Measurements from ENCODE around the gene FNTB.

Gene FNTB

DNA sequence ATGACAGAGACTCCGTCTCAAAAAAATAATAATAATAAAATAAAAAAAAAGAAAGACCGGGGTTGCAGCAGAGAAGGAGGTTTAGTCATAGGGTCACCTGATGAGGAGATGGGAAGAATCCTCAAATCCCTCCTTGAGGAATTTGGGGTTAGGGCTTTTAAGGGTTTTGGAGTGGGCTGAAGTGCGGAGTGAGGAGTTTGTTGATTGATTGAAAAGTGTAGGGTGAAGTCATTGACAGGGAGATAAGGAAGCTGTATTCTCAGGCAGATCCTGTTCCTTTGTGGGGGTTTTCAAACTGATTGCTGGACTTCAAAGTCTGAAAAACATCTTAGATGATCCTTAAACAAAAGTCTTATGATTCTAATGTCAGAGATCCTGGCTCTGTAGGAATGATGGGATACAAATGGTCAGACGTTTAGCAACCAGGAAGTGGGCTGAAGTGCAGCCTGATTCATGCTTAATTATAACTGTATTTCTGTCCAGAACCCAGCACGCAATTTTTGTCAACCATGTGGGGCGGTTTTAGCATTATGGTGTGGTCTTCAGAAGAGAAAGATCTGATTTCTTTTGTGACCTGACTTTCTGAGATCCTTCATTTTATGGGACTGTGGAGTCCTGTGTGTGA is 16.0 kb downstream of the FNTB start:
- FAIRE-seq: peak; percentile 36
- no peak for DNase-seq (ENCODE audit: insufficient read length, low spot score)
- no peak for TF ChIP-seq POLR2A (IDR thresholded peaks at IDR 0.05; ENCODE audit: low read depth, low read length)

DNA sequence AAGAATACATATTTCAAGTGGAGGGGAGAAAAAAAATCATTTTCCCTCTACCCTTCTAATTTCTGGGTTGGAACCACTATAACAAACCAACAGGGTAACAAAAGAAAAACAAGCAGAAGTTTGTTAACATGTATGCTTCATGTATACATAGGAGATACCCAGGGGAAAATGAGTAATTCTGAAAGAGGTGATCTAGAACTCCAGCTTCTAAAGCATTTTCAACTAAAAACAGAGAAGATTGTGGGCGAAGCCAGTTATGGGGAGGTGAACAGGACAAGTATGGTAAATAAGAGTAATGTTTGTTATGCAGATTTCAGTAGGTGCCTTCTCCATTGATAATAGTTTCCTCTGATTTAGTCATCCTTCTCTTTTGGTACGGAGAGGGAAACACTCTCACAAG is 16.7 kb downstream of the FNTB start:
- DNase-seq (ENCODE audit: insufficient read length, low spot score) (no peak), FAIRE-seq (peak; percentile 58)
- TF ChIP-seq POLR2A (IDR thresholded peaks at IDR 0.05; ENCODE audit: low read depth, low read length): no peak

DNA sequence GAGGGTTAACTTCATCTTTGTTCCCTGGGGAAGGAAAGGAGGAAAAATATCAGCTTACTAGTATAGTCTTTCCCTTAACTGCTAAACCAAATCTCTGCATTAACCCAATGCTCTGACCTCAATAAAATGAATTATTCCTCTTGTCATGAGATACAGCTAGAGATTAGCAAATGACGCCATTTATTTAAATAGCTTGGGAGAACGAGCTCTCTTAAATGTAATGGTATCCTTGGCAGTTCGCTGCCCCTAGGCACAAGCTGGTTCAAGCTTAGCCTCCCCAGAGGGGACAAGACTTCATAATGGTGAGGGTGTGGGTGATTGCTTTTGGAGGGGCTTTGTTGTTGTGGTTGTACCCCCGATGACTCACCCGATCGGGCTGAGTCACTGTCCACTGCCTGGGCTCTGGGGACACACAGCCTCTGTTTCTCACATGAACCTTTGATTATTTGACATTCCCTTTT is 19.6 kb downstream of the FNTB start:
- peak; percentile 78 for FAIRE-seq

DNA sequence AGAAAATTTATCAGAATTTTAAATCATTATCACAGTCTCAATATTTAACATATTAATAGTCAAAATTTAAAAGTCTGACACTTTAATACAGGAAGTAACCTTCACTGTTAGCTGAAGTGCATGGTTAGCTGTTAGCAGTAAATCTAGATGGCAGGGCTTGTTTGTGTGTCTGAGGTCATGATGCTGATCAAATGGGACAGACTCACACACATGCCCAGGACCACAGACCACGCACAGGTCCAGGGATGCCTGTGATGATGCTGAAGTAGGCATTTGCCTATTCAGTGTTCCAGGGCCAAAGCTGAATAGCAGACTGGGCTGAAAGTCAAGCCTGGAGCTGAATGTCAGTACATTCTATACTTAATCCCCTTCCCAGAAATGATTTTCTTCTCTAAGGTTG is 20.5 kb downstream of the FNTB start:
- no peak for DNase-seq (ENCODE audit: insufficient read length, low spot score)
- TF ChIP-seq POLR2A (IDR thresholded peaks at IDR 0.05; ENCODE audit: low read depth, low read length): no peak
- FAIRE-seq: no peak

More for the DNA sequence above, 19.6 kb downstream of the FNTB start:
- no peak for TF ChIP-seq POLR2A (IDR thresholded peaks at IDR 0.05; ENCODE audit: low read depth, low read length)
- no peak for DNase-seq (ENCODE audit: insufficient read length, low spot score)

DNA sequence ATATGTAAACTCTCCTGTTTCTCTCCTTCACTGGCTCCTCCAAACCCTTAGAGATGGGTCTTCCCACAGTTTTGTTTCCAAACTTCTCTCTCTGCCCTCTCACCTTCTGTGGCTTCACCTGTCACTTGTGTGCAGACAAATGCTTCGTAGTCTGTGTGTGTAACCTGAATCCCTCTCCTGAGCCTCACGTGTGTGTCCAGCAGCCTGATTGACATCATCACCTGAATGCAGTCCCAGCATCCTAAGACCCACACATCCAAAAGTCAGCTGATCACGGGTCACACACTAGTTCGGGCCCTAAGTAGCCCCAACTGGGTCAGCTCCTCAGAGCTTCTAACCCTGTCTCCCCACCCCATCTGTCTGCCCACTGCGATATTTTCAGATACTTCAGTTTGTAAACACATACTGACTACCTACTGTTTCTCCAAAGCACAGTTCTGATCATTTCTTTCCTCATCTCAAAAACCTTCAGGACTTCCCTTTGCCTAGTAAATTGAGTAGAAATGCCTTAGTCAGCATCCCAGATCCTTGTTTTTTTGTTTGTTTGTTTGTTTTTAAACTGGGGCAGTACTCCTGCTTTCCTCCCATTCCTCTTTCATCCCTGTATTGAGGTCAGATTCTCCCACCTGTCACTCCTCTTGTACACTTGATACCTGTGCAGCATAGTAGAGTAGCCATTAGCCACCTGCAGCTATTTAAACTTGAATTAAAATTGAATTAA is 23.7 kb downstream of the FNTB start:
- DNase-seq (ENCODE audit: insufficient read length, low spot score) (no peak), FAIRE-seq (no peak)
- TF ChIP-seq POLR2A (IDR thresholded peaks at IDR 0.05; ENCODE audit: low read depth, low read length): no peak

DNA sequence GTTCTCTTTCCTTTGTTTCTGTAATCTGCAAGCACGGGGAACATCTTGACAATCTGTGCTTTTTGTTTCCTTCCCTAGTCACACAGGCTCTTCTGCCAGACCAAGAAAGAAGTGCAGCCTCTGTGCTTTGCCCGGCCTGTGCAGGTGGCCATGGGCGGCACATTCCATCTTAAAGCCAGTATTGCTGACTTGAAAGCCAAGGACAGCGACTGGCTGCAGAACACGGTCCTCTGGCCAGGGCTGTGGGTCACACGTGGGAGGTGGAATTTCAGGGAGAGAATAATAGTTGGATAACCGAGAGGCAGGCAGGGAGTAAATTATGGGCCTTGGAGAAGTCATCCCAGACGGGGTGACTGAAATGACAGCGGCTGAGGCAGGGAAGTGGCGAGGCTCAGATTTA is 24.8 kb downstream of the FNTB start:
- DNase-seq (ENCODE audit: insufficient read length, low spot score) (no peak), FAIRE-seq (no peak)
- no peak for TF ChIP-seq POLR2A (IDR thresholded peaks at IDR 0.05; ENCODE audit: low read depth, low read length)

DNA sequence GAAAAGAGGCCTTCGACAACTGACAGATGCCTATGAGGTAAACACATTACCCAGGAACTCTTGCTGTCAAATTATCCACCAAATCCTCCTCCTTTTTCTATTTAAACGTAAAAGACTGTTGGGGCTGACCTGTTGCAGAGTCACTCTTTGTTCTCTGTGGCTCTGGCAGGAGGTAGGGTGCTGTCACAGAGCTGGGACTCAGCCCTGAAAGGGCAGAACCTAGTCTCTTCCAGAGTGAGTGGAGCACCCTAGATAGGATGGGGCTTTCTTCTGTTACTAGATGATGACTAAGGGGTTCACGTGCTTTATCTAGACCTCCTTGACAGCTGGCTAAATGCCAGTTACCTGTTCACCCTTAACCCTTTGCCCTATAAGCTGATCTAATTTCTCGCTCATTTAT is 25.7 kb downstream of the FNTB start:
- FAIRE-seq: no peak
- no peak for TF ChIP-seq POLR2A (IDR thresholded peaks at IDR 0.05; ENCODE audit: low read depth, low read length)
- no peak for DNase-seq (ENCODE audit: insufficient read length, low spot score)

DNA sequence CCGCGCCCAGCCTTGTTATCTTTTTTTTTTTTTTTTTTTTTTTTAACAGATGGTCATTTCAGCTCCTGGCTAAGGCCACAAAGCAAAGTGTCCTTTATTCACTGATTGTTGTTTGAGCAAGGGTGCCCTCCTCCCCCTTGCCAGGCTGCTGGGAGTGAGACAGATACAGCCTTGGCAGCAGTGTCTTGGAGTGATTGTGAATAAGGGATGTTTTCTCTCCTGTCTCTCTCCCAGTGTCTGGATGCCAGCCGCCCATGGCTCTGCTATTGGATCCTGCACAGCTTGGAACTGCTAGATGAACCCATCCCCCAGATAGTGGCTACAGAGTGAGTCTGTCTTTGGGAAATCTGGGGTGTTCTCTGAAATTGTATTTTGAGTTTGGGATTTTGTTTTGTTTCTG is 28.7 kb downstream of the FNTB start:
- no peak for TF ChIP-seq POLR2A (IDR thresholded peaks at IDR 0.05; ENCODE audit: low read depth, low read length)
- DNase-seq (ENCODE audit: insufficient read length, low spot score) (no peak), FAIRE-seq (no peak)

DNA sequence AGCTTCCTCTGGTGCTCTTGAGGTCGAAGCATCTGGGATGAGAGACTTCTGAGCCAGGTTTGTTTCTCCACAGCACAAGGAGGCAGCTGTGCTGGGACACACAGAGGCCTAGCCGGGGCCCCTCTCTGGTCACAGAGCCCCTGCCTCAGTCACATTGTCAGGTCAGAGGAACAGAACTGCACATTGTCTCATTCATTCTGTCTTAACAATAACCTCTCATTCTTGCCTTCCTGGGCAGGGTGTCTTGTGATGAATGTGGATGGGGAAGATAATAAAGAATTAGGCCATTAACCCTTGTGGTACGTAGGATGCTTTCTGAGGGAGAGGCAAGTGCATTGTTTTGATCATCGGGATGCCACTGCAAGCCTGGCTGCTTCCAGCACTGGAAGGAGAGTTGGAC is 29.8 kb downstream of the FNTB start:
- TF ChIP-seq POLR2A (IDR thresholded peaks at IDR 0.05; ENCODE audit: low read depth, low read length): no peak
- no peak for DNase-seq (ENCODE audit: insufficient read length, low spot score)
- FAIRE-seq: no peak

DNA sequence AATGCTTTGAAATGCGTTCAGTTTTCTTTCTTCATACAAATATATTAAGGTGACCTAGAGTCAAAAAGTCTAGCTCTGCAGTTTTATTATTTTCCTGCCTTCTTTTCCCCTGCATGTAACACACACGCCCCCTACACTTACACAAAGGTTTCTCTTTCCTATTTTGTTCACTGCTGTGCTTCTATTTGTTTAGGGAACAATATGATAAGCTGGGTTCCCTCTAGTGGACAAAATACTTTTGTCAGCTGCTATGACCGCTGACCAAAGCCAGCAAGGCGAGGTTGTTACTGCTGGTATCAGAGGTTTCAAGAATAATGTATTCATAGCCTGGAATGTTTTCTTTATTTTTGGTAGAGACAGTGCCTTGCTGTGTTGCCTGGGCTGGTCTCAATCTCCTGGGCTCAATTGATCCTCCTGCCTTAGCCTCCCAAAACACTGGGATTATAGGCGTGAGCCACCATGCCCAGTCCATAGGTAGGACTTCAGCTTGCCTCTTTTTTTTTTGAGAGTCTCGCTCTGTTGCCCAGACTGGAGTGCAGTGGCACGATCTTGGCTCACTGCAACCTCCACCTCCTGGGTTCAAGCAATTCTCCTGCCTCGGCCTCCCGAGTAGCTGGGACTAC is 33.4 kb downstream of the FNTB start:
- FAIRE-seq (peak; percentile 96), DNase-seq (ENCODE audit: insufficient read length, low spot score) (peak; percentile 33)
- no peak for TF ChIP-seq POLR2A (IDR thresholded peaks at IDR 0.05; ENCODE audit: low read depth, low read length)

DNA sequence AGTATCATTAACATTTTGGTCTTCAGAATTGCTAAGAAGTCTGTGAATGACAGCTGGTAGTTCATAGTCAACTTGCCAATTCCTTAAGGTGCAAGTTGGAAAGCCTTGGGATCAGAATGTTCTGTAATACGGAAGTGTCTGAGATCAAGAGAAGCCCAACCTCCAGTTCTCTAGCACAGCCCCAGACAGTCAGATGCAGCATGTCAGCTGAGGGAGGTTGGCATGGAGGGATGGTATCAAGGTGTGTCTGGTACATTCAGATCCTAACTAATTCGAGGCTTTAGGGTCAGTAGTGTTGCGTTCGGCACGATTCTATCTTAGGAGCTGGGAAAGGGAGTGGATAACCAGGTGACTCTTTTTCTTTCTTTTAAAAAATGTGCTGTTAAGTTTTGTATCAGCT is 38.3 kb downstream of the FNTB start:
- FAIRE-seq (no peak), DNase-seq (ENCODE audit: insufficient read length, low spot score) (no peak)
- TF ChIP-seq POLR2A (IDR thresholded peaks at IDR 0.05; ENCODE audit: low read depth, low read length): no peak

DNA sequence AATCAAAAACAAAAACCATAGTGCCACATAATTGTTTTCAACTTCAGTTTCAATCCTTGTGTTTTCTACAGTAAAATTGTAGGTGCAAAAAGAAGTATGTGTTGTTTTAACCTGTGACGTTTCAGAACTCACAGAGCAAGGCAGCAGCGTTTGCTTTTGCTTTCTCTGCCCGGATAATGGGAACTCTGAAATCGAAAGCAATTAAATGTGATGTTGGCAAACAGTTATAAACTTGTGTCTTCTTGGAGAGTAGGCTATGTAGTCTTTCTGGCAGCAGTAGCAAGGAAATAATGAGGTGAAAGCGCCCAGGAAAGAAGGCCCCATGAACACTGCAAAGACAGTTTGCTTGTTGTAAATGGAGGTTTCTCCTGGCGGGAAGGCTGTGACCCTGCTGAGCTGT is 39.1 kb downstream of the FNTB start:
- no peak for TF ChIP-seq POLR2A (IDR thresholded peaks at IDR 0.05; ENCODE audit: low read depth, low read length)
- no peak for FAIRE-seq
- DNase-seq (ENCODE audit: insufficient read length, low spot score): no peak

DNA sequence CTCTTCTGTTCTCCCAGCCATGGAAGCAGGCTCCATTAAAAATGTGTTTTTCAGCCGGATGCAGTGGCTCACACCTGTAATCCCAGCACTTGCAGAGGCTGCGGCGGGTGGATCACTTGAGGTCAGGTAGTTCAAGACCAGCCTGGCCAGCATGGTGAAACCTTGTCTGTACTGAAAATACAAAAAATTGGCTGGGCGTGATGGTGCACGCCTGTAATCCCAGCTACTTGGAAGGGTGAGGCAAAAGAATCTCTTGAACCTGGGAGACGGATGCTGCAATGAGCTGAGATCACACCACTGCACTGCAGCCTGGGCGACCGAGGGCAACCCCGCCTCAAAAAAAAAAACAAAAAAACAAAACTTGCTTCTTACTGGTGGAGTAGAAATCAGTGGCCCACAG is 39.8 kb downstream of the FNTB start:
- FAIRE-seq: no peak
- no peak for TF ChIP-seq POLR2A (IDR thresholded peaks at IDR 0.05; ENCODE audit: low read depth, low read length)
- DNase-seq (ENCODE audit: insufficient read length, low spot score): no peak

DNA sequence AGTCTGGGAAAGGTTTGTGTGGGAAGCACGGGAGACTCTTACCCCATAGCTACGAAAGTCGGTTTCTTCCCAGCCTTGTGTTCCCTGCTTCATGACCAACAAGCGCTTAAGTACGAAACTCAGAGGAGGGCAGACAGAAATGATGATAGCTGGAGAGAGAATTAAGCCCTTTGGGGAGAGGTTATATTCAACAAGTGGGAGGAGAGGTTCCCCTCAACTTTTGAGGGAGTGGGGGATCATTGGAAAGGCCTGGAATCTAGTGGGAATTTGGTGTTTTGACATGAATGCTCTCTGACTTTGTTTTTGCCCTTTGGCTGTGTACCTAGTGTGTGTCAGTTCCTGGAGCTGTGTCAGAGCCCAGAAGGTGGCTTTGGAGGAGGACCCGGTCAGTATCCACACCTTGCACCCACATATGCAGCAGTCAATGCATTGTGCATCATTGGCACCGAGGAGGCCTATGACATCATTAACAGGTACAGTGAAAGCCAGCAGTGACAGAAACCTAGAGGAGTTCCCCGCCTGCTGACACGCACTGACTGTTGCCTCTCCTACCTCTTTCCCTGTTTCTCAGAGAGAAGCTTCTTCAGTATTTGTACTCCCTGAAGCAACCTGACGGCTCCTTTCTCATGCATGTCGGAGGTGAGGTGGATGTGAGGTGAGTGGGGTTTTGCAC is 40.6 kb downstream of the FNTB start:
- TF ChIP-seq POLR2A (IDR thresholded peaks at IDR 0.05; ENCODE audit: low read depth, low read length): no peak
- DNase-seq (ENCODE audit: insufficient read length, low spot score): no peak
- no peak for FAIRE-seq

Data from H54 (cell line).